Endothelial cell of umbilical vein (primary cell): Measurements from ENCODE around the gene GLB1L.

ENCODE experiments used
- EZH2 ChIP-seq: IDR thresholded peaks from 2 replicates; pipeline ENCODE4 v1.6.1; 2012; ENCODE audit warnings: borderline replicate concordance, low read depth, mild to moderate bottlenecking, moderate library complexity, low read length, inconsistent platforms; ENCODE audit not compliant: severe bottlenecking
- POLR2A ChIP-seq: IDR thresholded peaks from 2 replicates; pipeline ENCODE4 v1.6.1; 2012; ENCODE audit warnings: low read depth, mild to moderate bottlenecking, control low read depth, low read length
- TF ChIP-seq, protein P1 (sequence below), 2 donors: IDR thresholded peaks; 1 replicate in 1 of 2; 2 replicates in 1 of 2; pipeline ENCODE4 v1.5.1; 2011; ENCODE audit warnings: low read length in 2 of 2, mild to moderate bottlenecking in 2 of 2, moderate library complexity in 2 of 2, control low read depth in 1 of 2, inconsistent platforms in 1 of 2, low read depth in 1 of 2; ENCODE audit not compliant: insufficient read depth in 1 of 2; ENCODE audit errors: extremely low read depth in 1 of 2
- TF ChIP-seq, protein P2 (sequence below): IDR thresholded peaks from 2 replicates; pipeline ENCODE4 v1.6.1; 2011; ENCODE audit not compliant: insufficient read depth, insufficient read length

DNA sequence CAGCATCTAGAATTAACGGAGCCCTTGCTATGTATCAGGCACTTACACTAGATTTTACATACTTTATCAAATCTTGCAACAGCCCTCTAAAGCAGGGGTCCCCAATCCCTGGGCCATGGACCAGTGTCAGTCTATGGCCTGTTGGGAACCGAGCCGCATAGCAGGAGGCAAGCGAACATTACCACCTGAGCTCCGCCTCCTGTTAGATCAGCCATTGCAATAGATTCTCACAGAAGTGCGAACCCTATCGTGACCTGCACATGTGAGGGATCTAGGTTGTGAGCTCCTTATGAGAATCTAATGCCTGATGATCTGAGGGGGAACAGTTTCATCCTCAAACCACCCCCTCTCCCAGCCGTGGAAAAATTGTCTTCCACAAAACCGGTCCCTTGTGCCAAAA is 47.4 kb upstream of the GLB1L start:
- TF ChIP-seq EZH2 (no peak), POLR2A (no peak)
- TF ChIP-seq, protein P1, sequence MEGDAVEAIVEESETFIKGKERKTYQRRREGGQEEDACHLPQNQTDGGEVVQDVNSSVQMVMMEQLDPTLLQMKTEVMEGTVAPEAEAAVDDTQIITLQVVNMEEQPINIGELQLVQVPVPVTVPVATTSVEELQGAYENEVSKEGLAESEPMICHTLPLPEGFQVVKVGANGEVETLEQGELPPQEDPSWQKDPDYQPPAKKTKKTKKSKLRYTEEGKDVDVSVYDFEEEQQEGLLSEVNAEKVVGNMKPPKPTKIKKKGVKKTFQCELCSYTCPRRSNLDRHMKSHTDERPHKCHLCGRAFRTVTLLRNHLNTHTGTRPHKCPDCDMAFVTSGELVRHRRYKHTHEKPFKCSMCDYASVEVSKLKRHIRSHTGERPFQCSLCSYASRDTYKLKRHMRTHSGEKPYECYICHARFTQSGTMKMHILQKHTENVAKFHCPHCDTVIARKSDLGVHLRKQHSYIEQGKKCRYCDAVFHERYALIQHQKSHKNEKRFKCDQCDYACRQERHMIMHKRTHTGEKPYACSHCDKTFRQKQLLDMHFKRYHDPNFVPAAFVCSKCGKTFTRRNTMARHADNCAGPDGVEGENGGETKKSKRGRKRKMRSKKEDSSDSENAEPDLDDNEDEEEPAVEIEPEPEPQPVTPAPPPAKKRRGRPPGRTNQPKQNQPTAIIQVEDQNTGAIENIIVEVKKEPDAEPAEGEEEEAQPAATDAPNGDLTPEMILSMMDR (IDR thresholded peaks at IDR 0.05; ENCODE audit: extremely low read depth in 1 of 2, insufficient read depth in 1 of 2, low read depth in 1 of 2, low read length in 2 of 2) = no peak
- TF ChIP-seq, protein P2, sequence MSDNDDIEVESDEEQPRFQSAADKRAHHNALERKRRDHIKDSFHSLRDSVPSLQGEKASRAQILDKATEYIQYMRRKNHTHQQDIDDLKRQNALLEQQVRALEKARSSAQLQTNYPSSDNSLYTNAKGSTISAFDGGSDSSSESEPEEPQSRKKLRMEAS = no peak
